ENCODE measurements around the gene CTNND1.

GRCh38 chr11:57804466-57804865 is 42.9 kb downstream of the CTNND1 start:
- TF ChIP-seq CTCF (IDR thresholded peaks at IDR 0.05) (no peak), POLR2A (IDR thresholded peaks at IDR 0.05) (no peak)

Data from testis (tissue), 2 donors.